H1 (cell line): ENCODE measurements around the gene ADH1B. TPM values are rescaled to one million over a fixed set of nuclear protein-coding genes. Genes with fewer than 3 reads are reported as not detected.

ENCODE experiments used
- CTCF ChIA-PET: fragments of 300-600 bp; sonication (Branson Sonifier 250); formaldehyde crosslinking; loops from one replicate; lab custom pipeline; 2021; ENCODE audit not compliant: partially characterized antibody; lab: Charles Lee
- POLR2A ChIA-PET: fragments of 300-600 bp; sonication (Branson Sonifier 250); formaldehyde crosslinking; loops from one replicate; lab custom pipeline; 2021; ENCODE audit warnings: inconsistent platforms; ENCODE audit not compliant: partially characterized antibody; lab: Charles Lee
- DNase-seq, 2 experiments: peaks; one replicate each; pipeline versions ENCODE4 v3.0.0 to v3.0.0-alpha.2; 2010 to 2022; ENCODE audit warnings: low spot score in 2 of 2, low read depth in 1 of 2, mixed read lengths in 1 of 2
- FAIRE-seq: peaks from 2 replicates; lab custom pipeline; 2011; peaks lifted over from hg19 to GRCh38; lab: Jason Lieb, UNC
- H2AFZ ChIP-seq: 2 replicates; pipeline ENCODE4 v1.8.1; 2012; ENCODE audit warnings: low read length, inconsistent platforms
- H2AK5ac ChIP-seq: 2 replicates; pipeline ENCODE4 v1.6.1; 2013; ENCODE audit warnings: low read depth, low read length
- H2BK120ac ChIP-seq: replicated peaks from 2 replicates; pipeline ENCODE3; 2013; ENCODE audit warnings: low read depth, low read length, inconsistent platforms
- H2BK12ac ChIP-seq: 2 replicates; pipeline ENCODE4 v1.6.1; 2013; ENCODE audit warnings: low read depth, low read length
- H2BK15ac ChIP-seq: 2 replicates; pipeline ENCODE4 v1.6.1; 2013; ENCODE audit warnings: low read length
- H2BK20ac ChIP-seq: 2 replicates; pipeline ENCODE4 v1.6.1; 2013; ENCODE audit warnings: low read length
- H2BK5ac ChIP-seq: 2 replicates; pipeline ENCODE4 v1.6.1; 2013; ENCODE audit warnings: low read depth, low read length
- H3K14ac ChIP-seq: 2 replicates; pipeline ENCODE4 v1.6.1; 2013; ENCODE audit warnings: inconsistent platforms; ENCODE audit not compliant: insufficient read length
- H3K18ac ChIP-seq: 2 replicates; pipeline ENCODE4 v1.6.1; 2013; ENCODE audit warnings: low read length; ENCODE audit errors: extremely low read depth
- H3K23ac ChIP-seq: 2 replicates; pipeline ENCODE4 v1.6.1; 2013; ENCODE audit warnings: inconsistent platforms; ENCODE audit not compliant: insufficient read length
- H3K23me2 ChIP-seq: 2 replicates; pipeline ENCODE4 v1.6.1; 2013; ENCODE audit warnings: low read depth, low read length
- H3K27ac ChIP-seq: 2 replicates; pipeline ENCODE4 v1.6.1; 2011; ENCODE audit warnings: low read depth, low read length, inconsistent platforms
- H3K27me3 ChIP-seq, 4 experiments: replicated peaks in 1 of 4; 1 replicate in 1 of 4; 2 replicates in 3 of 4; pipeline versions ENCODE4 v1.6.1 to v1.8.1; 2011 to 2013; ENCODE audit warnings: low read length in 3 of 4, mild to moderate bottlenecking in 3 of 4, inconsistent platforms in 2 of 4, mixed read lengths in 2 of 4, moderate library complexity in 1 of 4; ENCODE audit not compliant: control insufficient read depth in 3 of 4, insufficient read depth in 3 of 4; ENCODE audit errors: extremely low read depth in 1 of 4
- H3K36me3 ChIP-seq, 4 experiments: 2 replicates each; pipeline versions ENCODE4 v1.6.1 to v1.8.1; 2011 to 2013; ENCODE audit warnings: mild to moderate bottlenecking in 4 of 4, low read length in 3 of 4, moderate library complexity in 2 of 4, control low read depth in 1 of 4, inconsistent platforms in 1 of 4; ENCODE audit not compliant: insufficient read depth in 4 of 4, control insufficient read depth in 2 of 4
- H3K4ac ChIP-seq: replicated peaks from 2 replicates; pipeline ENCODE3; 2013; ENCODE audit warnings: low read length, low read depth, mixed read lengths, inconsistent platforms; ENCODE audit not compliant: insufficient read length
- H3K4me1 ChIP-seq, 4 experiments: replicated peaks in 1 of 4; 1 replicate in 1 of 4; 2 replicates in 3 of 4; pipeline versions ENCODE4 v1.6.1 to v1.8.1; 2011 to 2013; ENCODE audit warnings: low read length in 3 of 4, inconsistent platforms in 2 of 4, mixed read lengths in 1 of 4; ENCODE audit not compliant: insufficient read depth in 4 of 4, control insufficient read depth in 3 of 4
- H3K4me2 ChIP-seq, 2 experiments: 2 replicates each; pipeline versions ENCODE4 v1.6.1 to v1.8.1; 2011 to 2013; ENCODE audit warnings: low read depth in 2 of 2, low read length in 2 of 2, control low read depth in 1 of 2, inconsistent platforms in 1 of 2, mild to moderate bottlenecking in 1 of 2; ENCODE audit not compliant: insufficient read depth in 1 of 2
- H3K4me3 ChIP-seq, 4 experiments: fragments of 200-600, 300-600 bp in 1 of 4; sonication (generic), shearing (Covaris generic), sonication (Bioruptor Twin) in 1 of 4; 2 replicates each; pipeline versions ENCODE4 v1.5.1 to v1.8.1; 2011 to 2016; ENCODE audit warnings: low read length in 4 of 4, low read depth in 3 of 4, control low read depth in 2 of 4, inconsistent platforms in 2 of 4, mild to moderate bottlenecking in 2 of 4, mixed read lengths in 1 of 4, moderate library complexity in 1 of 4; ENCODE audit not compliant: insufficient read depth in 2 of 4; ENCODE audit errors: extremely low read depth in 1 of 4
- H3K56ac ChIP-seq: replicated peaks from 2 replicates; pipeline ENCODE3; 2013; ENCODE audit warnings: low read depth, mild to moderate bottlenecking, mixed read lengths, low read length, inconsistent platforms; ENCODE audit not compliant: insufficient read length
- H3K79me1 ChIP-seq: 2 replicates; pipeline ENCODE4 v1.6.1; 2013; ENCODE audit warnings: low read depth, low read length, control low read depth
- H3K79me2 ChIP-seq, 2 experiments: 2 replicates each; pipeline versions ENCODE4 v1.6.1 to v1.8.1; 2012 to 2013; ENCODE audit warnings: low read length in 2 of 2, mild to moderate bottlenecking in 2 of 2, inconsistent platforms in 1 of 2; ENCODE audit not compliant: insufficient read depth in 2 of 2, control insufficient read depth in 1 of 2
- H3K9ac ChIP-seq, 4 experiments: replicated peaks in 1 of 4; 1 replicate in 1 of 4; 2 replicates in 3 of 4; pipeline versions ENCODE4 v1.6.1 to v1.8.1; 2011 to 2013; ENCODE audit warnings: low read depth in 3 of 4, low read length in 3 of 4, control low read depth in 2 of 4, mild to moderate bottlenecking in 2 of 4, moderate library complexity in 2 of 4, inconsistent platforms in 1 of 4; ENCODE audit errors: extremely low read depth in 1 of 4
- H3K9me3 ChIP-seq, 2 experiments: 2 replicates each; pipeline versions ENCODE4 v1.6.1 to v1.8.1; 2012 to 2013; ENCODE audit warnings: mild to moderate bottlenecking in 2 of 2, moderate library complexity in 2 of 2, control low read depth in 1 of 2, inconsistent platforms in 1 of 2, low read depth in 1 of 2, low read length in 1 of 2, mixed read lengths in 1 of 2; ENCODE audit not compliant: insufficient read depth in 2 of 2
- H4K20me1 ChIP-seq, 2 experiments: replicated peaks in 1 of 2; 2 replicates each; pipeline versions ENCODE3 to v1.8.1; 2011 to 2013; ENCODE audit warnings: inconsistent platforms in 2 of 2, low read length in 2 of 2, mild to moderate bottlenecking in 1 of 2; ENCODE audit not compliant: insufficient read depth in 2 of 2, control insufficient read depth in 1 of 2
- H4K5ac ChIP-seq: 2 replicates; pipeline ENCODE4 v1.6.1; 2013; ENCODE audit warnings: low read length, low read depth, mixed read lengths, inconsistent platforms; ENCODE audit not compliant: insufficient read length
- H4K8ac ChIP-seq: 2 replicates; pipeline ENCODE4 v1.8.0; 2013; ENCODE audit warnings: mild to moderate bottlenecking, moderate library complexity, low read length, inconsistent platforms; ENCODE audit not compliant: insufficient read depth; ENCODE audit errors: extremely low read depth
- H4K91ac ChIP-seq: replicated peaks from 2 replicates; pipeline ENCODE3; 2013; ENCODE audit warnings: low read length, mixed read lengths, inconsistent platforms; ENCODE audit not compliant: insufficient read length
- BACH1 ChIP-seq: IDR thresholded peaks from 2 replicates; pipeline ENCODE4 v1.6.1; 2012; ENCODE audit warnings: low read length, improper control_type of control experiment
- JUND ChIP-seq: IDR thresholded peaks from 2 replicates; pipeline ENCODE4 v1.6.1; 2011; ENCODE audit warnings: mild to moderate bottlenecking, improper control_type of control experiment, low read length
- PHF8 ChIP-seq: fragments of 200-600 bp; sonication (generic); conservative IDR thresholded peaks from 2 replicates; pipeline ENCODE4 v1.7.1; 2012; ENCODE audit warnings: low read depth, mild to moderate bottlenecking, inconsistent platforms, low read length, moderate library complexity
- RBBP5 ChIP-seq: IDR thresholded peaks from 2 replicates; pipeline ENCODE4 v1.7.1; 2012; ENCODE audit warnings: low read depth, mild to moderate bottlenecking, inconsistent platforms, low read length, moderate library complexity, borderline replicate concordance
- SUZ12 ChIP-seq: fragments of 200-600 bp; sonication (generic); IDR thresholded peaks from 2 replicates; pipeline ENCODE4 v1.6.1; 2012; ENCODE audit warnings: mild to moderate bottlenecking, inconsistent platforms, low read length, moderate library complexity, mixed read lengths
- TEAD4 ChIP-seq: IDR thresholded peaks from 2 replicates; pipeline ENCODE4 v1.6.1; 2012; ENCODE audit warnings: low read depth, low read length, inconsistent platforms, mixed read lengths
- WGBS, 2 experiments: shearing (Covaris generic) in 1 of 2; methylation state at CpG; one replicate each; pipeline versions ENCODE4 v1.1.6 to v1.1.7; 2013 to 2015; ENCODE audit warnings: low lambda C conversion rate in 2 of 2, mixed read lengths in 2 of 2, inconsistent platforms in 1 of 2, low coverage in 1 of 2, missing lambda C conversion rate in 1 of 2; ENCODE audit not compliant: insufficient replicate concordance in 2 of 2, insufficient coverage in 1 of 2, insufficient read length in 1 of 2; ENCODE audit errors: extremely low coverage in 1 of 2, missing lambda C conversion rate in 1 of 2; 5-methylcytosine and 5-hydroxymethylcytosine counted together
- polyA plus RNA-seq, 7 experiments: library from polyadenylated mRNA; depleted of rRNA in 3 of 7; stranded (reverse) in 5 of 7; unstranded in 2 of 7; fragments of >200 nt in 5 of 7; fragments of 200-250 nt in 2 of 7; gene quantifications; 1 replicate in 5 of 7; 2 replicates in 1 of 7; 4 replicates in 1 of 7; pipeline versions ENCODE4 v1.2.1 to v1.2.3, GENCODE V29; 2011 to 2013; ENCODE audit warnings: missing spikeins in 2 of 7, mixed read lengths in 2 of 7
- total RNA-seq: library from RNA; stranded (reverse); fragmentation: NEBNext Ultra II Directional; extraction: Animal tissue kit (Norgen Biotek cat#: 25700); gene quantifications from 2 replicates; pipeline ENCODE4 v1.2.1, GENCODE V29; 2021
- TF ChIP-seq, protein P1 (sequence below): IDR thresholded peaks from 2 replicates; pipeline ENCODE4 v1.6.1; 2012; ENCODE audit warnings: inconsistent platforms

Gene ADH1B
- total and polyA plus RNA-seq, 2 of the 8 experiments (the other 6 are each of a cell fraction or from before 2014, with no cell fraction given), result not detected

GRCh38 chr4:99282731-99283130 is 38.5 kb downstream of the ADH1B start:
- H4K91ac ChIP-seq, result no peak overlapping the region
- H3K23ac ChIP-seq, result no peak overlapping the region
- no peaks in the 10 kb centered on the region for H3K9me3 ChIP-seq
- H2BK15ac ChIP-seq, result no peak overlapping the region
- no peaks in the 10 kb centered on the region for H3K27me3 ChIP-seq
- no peak overlapping the region for H2AK5ac ChIP-seq
- no peaks in the 10 kb centered on the region for H3K23me2 ChIP-seq
- no peaks in the 10 kb centered on the region for H3K36me3 ChIP-seq
- no peak for DNase-seq
- no peak overlapping the region for H2BK20ac ChIP-seq
- no peak overlapping the region for H2BK5ac ChIP-seq
- no peaks in the 10 kb centered on the region for H3K4me1 ChIP-seq
- no peak for TF ChIP-seq PHF8
- no peak for TF ChIP-seq JUND
- TF ChIP-seq SUZ12, result no peak
- no peak for TF ChIP-seq BACH1
- no peak for TF ChIP-seq TEAD4
- TF ChIP-seq RBBP5, result no peak
- TF ChIP-seq, protein P1, sequence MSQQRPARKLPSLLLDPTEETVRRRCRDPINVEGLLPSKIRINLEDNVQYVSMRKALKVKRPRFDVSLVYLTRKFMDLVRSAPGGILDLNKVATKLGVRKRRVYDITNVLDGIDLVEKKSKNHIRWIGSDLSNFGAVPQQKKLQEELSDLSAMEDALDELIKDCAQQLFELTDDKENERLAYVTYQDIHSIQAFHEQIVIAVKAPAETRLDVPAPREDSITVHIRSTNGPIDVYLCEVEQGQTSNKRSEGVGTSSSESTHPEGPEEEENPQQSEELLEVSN, result no peak
- H3K27ac ChIP-seq, result no peak overlapping the region
- H3K4ac ChIP-seq, result no peak overlapping the region
- no peak overlapping the region for H2AFZ ChIP-seq
- FAIRE-seq, result no peak
- ChIA-PET POLR2A (no interaction called here), CTCF (no interaction called here)
- H4K5ac ChIP-seq, result no peak overlapping the region
- no peak overlapping the region for H3K4me3 ChIP-seq
- no peaks in the 10 kb centered on the region for H4K20me1 ChIP-seq
- no peaks in the 10 kb centered on the region for H3K79me2 ChIP-seq
- H3K56ac ChIP-seq, result no peak overlapping the region
- H3K14ac ChIP-seq, result no peak overlapping the region
- WGBS, 2 experiments, result 97% methylated on average over 2 of the region's 2 CpGs; no CpG with 5 or more reads in 1 of the 2 experiments
- H3K18ac ChIP-seq, result no peak overlapping the region
- no peaks in the 10 kb centered on the region for H3K79me1 ChIP-seq
- no peak overlapping the region for H2BK12ac ChIP-seq
- no peak overlapping the region for H3K4me2 ChIP-seq
- H4K8ac ChIP-seq, result no peak overlapping the region
- no peak overlapping the region for H3K9ac ChIP-seq
- no peak overlapping the region for H2BK120ac ChIP-seq
